DMS53 (cell line): ENCODE measurements around the gene DEPDC7.
"Not testable (repeated sequence)": the region's sequence is repeated elsewhere in the genome, so short reads cannot be mapped to it uniquely, and the experiment has no call there.

Experiments
- DNase-seq: peaks from one replicate; lab custom pipeline; 2025; lab: John Stamatoyannopoulos, UW

The DEPDC7 gene

DNA sequence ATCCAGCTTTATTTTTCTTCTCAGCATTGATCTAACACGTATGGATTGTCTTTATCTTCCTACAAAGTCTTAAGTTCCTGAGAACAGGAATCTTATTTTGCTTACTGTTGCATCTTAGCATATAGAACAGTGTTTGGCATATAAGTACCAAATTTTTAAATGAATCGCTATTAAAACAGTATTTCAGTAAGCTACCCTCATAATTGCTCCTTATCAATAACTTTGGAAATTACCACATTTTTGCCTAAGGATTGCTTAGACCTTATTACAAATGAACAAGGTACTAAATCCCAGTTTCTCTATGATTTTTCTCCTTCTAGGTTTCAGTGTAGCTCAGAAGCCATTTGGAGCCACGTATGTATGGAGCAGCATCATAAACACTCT is 9.7 kb downstream of the DEPDC7 start:
- no peak for DNase-seq

DNA sequence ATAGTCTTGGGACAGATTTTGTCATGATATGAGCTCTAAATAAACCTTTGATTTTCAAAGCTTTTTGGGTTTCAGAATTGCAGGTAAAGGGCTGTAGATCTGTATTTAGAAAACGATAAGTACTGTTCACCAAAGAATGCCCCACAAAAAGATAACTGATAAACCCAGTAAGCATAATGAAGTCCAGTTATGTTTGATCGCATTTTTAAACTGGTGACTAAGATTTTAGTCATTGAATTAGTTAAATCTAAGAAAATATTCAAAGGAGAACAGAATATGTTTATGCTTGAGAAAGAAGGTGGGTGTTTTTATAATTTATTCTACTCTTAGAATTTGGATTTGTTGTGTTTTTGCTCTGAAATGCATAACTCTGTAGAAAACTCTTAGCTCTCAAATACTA is 11.6 kb downstream of the DEPDC7 start:
- DNase-seq, result no peak

DNA sequence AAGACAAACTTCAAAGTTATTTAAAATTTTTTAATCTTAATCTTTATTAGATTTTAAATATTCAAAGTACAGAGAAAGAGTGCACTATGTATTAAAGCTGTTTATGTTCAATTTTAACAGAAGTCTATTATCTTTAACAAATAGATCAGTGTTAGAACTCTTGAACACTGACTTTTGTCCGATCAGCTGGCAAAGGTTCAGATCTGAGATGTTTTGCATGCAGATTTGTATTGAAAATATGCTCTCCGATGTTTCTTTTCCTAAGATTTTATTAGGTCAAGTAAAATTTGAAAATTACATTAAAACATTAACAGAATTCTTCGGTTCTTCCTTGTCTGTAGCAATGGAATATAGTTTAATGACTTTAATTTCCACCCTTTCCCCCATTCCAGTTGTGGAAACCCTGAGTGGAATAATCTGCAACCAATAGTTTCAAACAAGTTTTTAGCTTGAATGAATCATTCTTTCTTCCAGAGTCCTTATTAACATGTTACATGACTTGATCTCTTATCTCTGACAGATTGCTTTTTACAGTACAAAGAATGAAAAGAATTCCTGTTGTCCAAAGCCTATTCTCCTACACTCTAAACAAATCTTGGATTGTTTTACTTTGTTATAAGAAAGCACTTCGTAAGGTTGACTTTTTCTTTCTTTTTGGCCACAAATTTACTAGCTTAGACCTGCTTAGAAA is 12.3 kb downstream of the DEPDC7 start:
- DNase-seq, result no peak

DNA sequence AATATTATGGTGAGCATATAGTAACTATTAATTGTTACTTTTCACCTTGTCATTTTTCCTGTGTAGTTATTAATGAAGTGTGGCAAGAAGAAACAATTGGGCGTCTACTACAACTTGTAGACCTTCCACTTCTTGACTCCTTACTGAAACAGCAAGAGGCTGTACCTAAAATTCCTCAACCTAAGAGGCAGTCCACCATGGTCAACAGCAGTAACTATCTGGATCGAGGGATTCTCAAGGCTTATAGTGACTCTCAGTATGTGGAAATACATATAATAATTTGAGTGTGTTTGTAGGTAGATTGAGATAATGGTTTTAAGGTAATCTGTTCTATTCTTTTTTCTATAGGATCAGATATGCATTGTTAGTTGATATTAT is 12.8 kb downstream of the DEPDC7 start:
- DNase-seq, result no peak

- DNase-seq, result not testable (repeated sequence)
These were observed 13.5 kb downstream of the DEPDC7 start for GRCh38 chr11:33029218-33029617.

DNA sequence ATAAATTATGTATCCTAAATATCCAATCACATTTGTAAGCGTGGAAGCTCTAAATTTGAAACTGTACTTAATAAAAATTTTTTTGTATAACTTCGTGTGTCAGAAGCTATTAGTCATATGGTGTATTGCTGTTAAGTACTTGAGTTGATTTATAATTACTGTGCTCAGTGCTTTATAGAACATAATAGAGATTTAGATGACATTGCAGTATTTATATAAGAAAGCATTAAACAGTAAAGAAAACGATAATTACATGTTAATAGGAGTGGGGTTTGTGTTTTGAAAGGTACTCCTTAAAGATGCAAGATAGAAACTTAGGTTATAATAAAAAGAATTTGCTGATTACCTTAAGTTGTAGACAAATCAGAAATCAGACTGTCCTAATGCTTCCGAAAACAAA is 17.8 kb downstream of the DEPDC7 start:
- DNase-seq, result no peak

DNA sequence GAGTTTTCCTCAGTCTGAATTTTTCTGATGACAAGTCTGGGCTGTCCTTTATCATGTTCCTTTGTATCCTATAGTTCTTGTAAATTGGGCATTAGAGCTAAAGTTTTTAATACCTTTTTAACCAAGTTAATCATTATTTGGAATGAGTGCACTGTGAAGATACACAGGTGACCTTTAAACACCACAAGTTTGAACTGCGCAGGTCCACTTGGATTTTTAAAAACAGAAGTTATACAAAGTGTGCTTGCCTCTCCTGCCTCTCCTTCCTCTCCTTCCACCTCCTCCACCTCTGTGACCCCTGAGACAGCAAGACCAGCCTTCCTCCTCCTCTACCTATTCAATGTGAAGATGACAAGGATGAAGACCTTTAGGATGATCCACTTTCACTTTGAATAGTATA is 19.3 kb downstream of the DEPDC7 start:
- no peak for DNase-seq

DNA sequence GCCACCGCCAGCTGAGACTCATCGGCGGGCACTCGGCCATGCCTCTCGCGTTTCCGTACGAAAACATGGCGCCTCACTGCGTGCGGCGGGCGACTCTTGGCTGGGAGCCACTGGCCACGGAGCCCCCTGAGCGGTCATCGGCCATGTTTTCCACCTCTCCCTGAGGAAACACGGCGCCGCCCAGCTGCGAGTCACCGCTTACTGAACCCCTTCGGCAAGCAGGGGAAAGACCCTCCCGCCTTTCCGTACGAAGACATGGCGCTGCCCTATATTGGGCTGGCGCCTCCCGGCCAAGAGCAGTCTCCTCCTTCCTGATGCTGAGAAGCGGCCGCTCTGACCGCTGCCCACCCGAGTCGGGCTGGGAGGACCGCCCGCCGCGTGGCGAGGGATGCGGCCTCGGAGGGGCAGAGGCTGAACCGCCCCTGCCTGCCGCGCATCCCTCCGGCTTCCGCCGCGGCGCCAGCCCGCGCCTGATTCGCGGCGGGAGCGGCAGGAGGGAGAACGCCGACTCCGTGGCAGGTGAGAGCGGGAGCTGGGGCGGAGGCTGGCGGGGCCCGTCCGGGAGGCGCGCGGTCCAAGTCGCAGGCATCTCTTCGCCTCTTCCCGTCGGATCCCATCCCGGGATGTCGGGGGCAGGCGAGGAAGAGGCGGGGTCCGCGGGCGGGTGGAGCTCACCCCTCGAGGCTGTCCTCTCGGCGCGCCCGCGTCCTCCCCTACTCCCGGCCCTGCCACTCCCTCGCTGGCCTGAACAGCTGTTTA is 23.8 kb downstream of the DEPDC7 start, which contains the start of gene TCP11L1:
TCP11L1 (plus strand) TSS at position 299 of the 759 bp plus-strand sequence. CDS start 4,202 bp downstream, outside the sequence.
- peak; percentile 92 for DNase-seq

DNA sequence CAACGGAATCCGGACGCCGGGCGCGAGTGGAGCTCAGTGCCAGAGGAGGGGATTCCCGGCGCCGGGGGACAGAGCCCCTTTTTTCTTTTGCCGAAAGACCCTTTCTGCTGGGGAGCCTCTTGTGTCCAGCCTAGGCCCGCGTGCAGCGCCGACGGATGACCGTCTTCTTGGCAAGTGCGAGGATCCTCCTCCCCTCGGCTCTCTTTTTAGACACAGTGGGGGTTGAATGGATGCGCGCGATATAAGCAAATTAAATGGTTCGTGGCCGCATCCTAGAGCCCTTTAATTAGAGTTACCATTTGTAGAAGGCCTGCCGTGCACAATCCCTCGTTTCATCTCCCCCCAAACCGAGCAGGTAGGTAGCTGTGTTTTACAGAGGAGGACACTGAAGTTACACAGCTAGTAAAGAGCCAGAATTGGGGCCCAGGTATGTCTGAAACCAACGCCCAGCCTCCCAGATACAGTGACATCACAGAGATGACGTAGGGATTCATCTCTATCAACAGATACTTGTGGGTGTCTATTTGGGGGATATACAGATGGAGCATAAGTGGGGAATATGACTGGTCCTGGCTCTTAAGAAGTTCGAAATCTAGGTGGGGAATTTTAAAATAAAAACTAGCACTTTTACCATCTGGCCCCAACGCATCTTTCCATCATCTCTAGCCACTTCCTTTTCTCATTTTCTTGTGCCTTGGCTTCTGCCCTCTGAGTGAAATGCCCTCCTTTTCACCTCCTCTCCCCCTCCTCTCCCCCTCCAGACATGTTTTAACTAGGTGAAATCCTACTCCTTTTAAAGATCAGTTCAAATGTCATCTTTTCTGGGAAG is 24.6 kb downstream of the DEPDC7 start:
- peak; percentile 54 for DNase-seq

DNA sequence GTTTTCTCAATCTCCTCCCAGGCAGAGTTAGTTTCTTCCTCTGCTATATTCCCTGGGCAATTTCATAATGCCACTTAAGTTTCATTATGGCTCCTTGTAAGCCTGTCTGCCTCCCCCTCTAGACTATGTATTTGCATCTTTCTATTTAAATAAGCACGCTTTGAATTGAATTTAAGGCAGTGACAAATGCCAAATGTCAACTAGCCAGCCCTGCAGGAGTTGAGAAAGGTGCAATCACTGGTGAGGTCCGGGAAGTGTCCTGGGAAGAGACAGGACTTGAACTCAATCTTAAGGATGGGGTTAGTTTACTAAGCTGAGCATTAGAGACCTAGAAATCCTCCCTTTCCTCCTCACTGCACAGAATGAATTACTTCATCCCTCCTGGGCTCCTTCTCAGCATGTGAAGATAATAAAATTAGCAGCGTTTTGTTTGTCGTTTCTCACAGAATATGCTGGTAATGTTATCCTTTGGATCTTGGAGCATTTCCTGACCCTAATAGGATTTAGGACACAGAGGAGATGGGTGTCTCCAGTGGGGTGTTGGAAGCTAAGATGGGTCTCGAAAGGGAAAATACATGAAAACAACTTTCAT is 25.3 kb downstream of the DEPDC7 start:
- DNase-seq, result no peak

- DNase-seq, result no peak
These were observed 27.6 kb downstream of the DEPDC7 start for GRCh38 chr11:33043221-33043830.

- DNase-seq, result no peak
These were observed 28.6 kb downstream of the DEPDC7 start for GRCh38 chr11:33044285-33044756.

GRCh38 chr11:33045551-33046255 is 30.0 kb downstream of the DEPDC7 start:
- no peak for DNase-seq

DNA sequence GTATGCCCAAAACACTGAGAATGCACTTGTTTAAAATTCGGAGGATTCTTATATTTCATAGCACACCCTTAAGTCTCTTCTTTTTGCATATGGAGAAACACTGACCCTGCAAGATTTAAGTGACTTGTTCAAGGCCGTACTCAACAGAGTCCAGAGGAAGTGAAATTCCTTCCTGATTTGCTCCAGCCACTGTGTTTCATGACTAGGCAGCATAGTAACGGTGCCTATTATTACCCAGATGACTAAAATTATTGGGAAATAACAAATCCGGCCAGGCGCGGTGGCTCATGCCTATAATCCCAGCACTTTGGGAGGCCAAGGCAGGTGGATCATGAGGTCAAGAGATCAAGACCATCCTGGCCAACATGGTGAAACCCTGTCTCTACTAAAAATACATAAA is 33.0 kb downstream of the DEPDC7 start:
- DNase-seq, result not testable (repeated sequence)

DNA sequence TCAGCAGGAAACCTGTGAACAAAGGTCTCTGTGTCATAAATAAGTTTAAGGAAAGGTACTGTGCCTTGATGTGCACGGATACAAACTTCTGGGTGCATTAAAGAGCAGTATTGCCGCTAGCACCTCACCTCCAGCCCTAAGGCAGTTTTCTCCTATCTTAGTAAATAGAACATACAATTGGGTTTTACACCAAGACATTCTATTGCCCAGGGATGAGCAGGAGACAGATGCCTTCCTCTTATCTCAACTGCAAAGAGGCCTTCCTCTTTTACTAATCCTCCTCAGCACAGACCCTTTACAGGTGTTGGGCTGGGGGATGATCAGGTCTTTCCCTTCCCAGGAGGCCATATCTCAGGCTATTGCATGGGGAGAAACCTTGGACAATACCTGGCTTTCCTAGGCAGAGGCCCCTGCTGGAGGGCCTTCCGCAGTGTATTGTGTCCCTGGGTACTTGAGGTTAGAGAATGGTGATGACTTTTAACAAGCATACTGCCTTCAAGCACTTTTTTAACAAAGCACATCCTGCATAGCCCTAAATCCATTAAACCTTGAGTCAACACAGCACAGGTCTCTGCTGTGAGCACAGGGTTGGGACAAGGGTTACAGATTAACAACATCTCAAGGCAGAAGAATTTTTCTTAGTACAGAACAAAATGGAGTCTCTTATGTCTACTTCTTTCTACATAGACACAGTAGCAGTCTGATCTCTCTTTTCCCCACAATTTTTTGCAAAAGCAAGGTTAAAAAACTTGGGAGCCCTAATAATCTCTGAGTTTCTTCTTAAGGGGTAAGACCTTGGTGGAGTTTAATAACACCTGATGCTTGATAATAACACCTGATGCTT is 34.1 kb downstream of the DEPDC7 start:
- peak; percentile 87 for DNase-seq

- no peak for DNase-seq
These were observed 36.6 kb downstream of the DEPDC7 start for GRCh38 chr11:33052231-33052630.

- DNase-seq, result no peak
These were observed 39.7 kb downstream of the DEPDC7 start for GRCh38 chr11:33055375-33055774.

DNA sequence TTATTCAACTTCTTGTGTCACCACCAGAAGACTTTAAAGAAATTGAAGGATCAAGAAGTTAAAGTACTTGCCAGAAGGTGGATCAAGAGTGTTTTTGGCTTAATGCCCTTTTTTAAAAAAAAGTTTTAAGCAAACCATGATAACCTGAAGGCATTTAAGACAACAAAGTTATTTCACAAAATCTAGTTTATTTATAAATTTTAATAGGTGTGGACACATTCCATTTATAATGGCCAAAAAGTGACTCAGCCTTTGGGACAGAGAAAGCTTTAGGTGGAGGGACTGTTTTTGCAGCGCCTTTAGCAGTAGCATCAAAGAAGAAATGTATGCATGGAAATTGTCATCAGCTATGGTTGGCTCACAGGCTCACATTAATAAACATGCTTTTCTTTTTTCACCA is 41.6 kb downstream of the DEPDC7 start:
- DNase-seq, result no peak

- no peak for DNase-seq
These were observed 43.8 kb downstream of the DEPDC7 start for GRCh38 chr11:33059331-33060007.

- DNase-seq, result peak; percentile 83
These were observed 44.6 kb downstream of the DEPDC7 start for GRCh38 chr11:33060271-33060670.
